Left lung (tissue), 10 donors: ENCODE measurements around the gene ASTN2. TPM values are rescaled to one million over a fixed set of nuclear protein-coding genes. Genes with fewer than 3 reads are reported as not detected.
"Not testable (repeated sequence)": the region's sequence is repeated elsewhere in the genome, so short reads cannot be mapped to it uniquely, and the experiment has no call there.

Experiments used
- ATAC-seq: fragments of 200-7000 bp; cut with Tn5 transposase; one replicate; pipeline ENCODE4 v1.9.1; 2020; ENCODE audit warnings: moderate library complexity
- DNase-seq, 4 donors: peaks; one replicate each; pipeline ENCODE4 v3.0.0-alpha.2; 2013 to 2020
- H3K27ac ChIP-seq, 2 donors: fragments of 200-600 bp; sonication (generic) in 1 of 2; one replicate each; pipeline versions ENCODE4 v1.5.0 to v1.8.0; 2020 to 2021
- H3K27me3 ChIP-seq, 2 donors: fragments of 200-600 bp; sonication (generic) in 1 of 2; one replicate each; pipeline versions ENCODE4 v1.5.0 to v1.8.0; 2020 to 2021
- H3K36me3 ChIP-seq, 2 donors: fragments of 200-600 bp; sonication (generic) in 1 of 2; one replicate each; pipeline versions ENCODE4 v1.5.0 to v1.8.0; 2020 to 2021
- H3K4me1 ChIP-seq, 2 donors: fragments of 200-600 bp; one replicate each; pipeline ENCODE4 v1.8.0; 2021
- H3K4me3 ChIP-seq, 2 donors: fragments of 200-600 bp; sonication (generic) in 1 of 2; one replicate each; pipeline versions ENCODE4 v1.5.0 to v1.8.0; 2020 to 2021; ENCODE audit warnings: mild to moderate bottlenecking in 1 of 2
- H3K9me3 ChIP-seq, 2 donors: fragments of 200-600 bp; sonication (generic) in 1 of 2; one replicate each; pipeline versions ENCODE4 v1.5.0 to v1.8.0; 2020 to 2021
- intact Hi-C, 2 donors: fragments of 100-400 bp; cut with DNase I; formaldehyde crosslinking; loops; one replicate each; pipeline versions ENCODE4 v1.11.2 to v1.14.2; 2022
- polyA plus RNA-seq, 6 donors: library from polyadenylated mRNA; unstranded; fragments of 120-200 nt; gene quantifications; one replicate each; pipeline ENCODE4 v1.2.1, GENCODE V29; 2013; ENCODE audit not compliant: insufficient read length in 6 of 6
- total RNA-seq, 2 donors: library from RNA; stranded (reverse); fragmentation: NEBNext Ultra II Directional; extraction: Animal tissue kit (Norgen Biotek cat#: 25700); gene quantifications; one replicate each; pipeline ENCODE4 v1.2.1, GENCODE V29; 2021
- TF ChIP-seq, protein P1 (sequence below), 2 donors: fragments of 200-600 bp; sonication (generic) in 1 of 2; IDR thresholded peaks; one replicate each; pipeline versions ENCODE4 v1.5.0 to v1.8.0; 2021; ENCODE audit warnings: antibody characterized with exemption in 2 of 2
- donor health status: DM: no; HTN: yes; CAD: no.
- donor health status: DM: no; HTN: no; CAD: no.

ASTN2 gene
- total and polyA plus RNA-seq, 8 donors = 3.1 to 5.5 (median 4.5) TPM

GRCh38 chr9:116843863-116844620 is 570.8 kb downstream of the ASTN2 start:
- intact Hi-C loops = no loop called here
- Histone ChIP-seq H3K4me3 (no peak overlapping the region), H3K27me3 (no peaks in the 10 kb centered on the region), H3K9me3 (peaks cover 0 to 2% of the 10 kb centered on the region in 2 donors), H3K36me3 (no peaks in the 10 kb centered on the region), H3K4me1 (no peaks in the 10 kb centered on the region), H3K27ac (no peak overlapping the region)
- TF ChIP-seq, protein P1, sequence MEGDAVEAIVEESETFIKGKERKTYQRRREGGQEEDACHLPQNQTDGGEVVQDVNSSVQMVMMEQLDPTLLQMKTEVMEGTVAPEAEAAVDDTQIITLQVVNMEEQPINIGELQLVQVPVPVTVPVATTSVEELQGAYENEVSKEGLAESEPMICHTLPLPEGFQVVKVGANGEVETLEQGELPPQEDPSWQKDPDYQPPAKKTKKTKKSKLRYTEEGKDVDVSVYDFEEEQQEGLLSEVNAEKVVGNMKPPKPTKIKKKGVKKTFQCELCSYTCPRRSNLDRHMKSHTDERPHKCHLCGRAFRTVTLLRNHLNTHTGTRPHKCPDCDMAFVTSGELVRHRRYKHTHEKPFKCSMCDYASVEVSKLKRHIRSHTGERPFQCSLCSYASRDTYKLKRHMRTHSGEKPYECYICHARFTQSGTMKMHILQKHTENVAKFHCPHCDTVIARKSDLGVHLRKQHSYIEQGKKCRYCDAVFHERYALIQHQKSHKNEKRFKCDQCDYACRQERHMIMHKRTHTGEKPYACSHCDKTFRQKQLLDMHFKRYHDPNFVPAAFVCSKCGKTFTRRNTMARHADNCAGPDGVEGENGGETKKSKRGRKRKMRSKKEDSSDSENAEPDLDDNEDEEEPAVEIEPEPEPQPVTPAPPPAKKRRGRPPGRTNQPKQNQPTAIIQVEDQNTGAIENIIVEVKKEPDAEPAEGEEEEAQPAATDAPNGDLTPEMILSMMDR (IDR thresholded peaks at IDR 0.05) = no peak
- DNase-seq = no peak
- no peak for ATAC-seq

GRCh38 chr9:116842658-116843057 is 572.2 kb downstream of the ASTN2 start:
- Histone ChIP-seq H3K36me3 (no peaks in the 10 kb centered on the region), H3K27me3 (no peaks in the 10 kb centered on the region), H3K4me1 (no peaks in the 10 kb centered on the region), H3K4me3 (no peak overlapping the region), H3K27ac (no peak overlapping the region), H3K9me3 (peaks cover 0 to 2% of the 10 kb centered on the region in 2 donors)
- intact Hi-C loops = no loop called here
- DNase-seq (no peak), ATAC-seq (no peak)
- TF ChIP-seq, protein P1 (IDR thresholded peaks at IDR 0.05) = no peak

GRCh38 chr9:116838468-116838867 is 576.4 kb downstream of the ASTN2 start:
- H3K4me1 ChIP-seq, ATAC-seq, H3K27me3 ChIP-seq, H3K9me3 ChIP-seq, H3K27ac ChIP-seq, H3K4me3 ChIP-seq, DNase-seq, intact Hi-C loops, H3K36me3 ChIP-seq: not testable (repeated sequence)

GRCh38 chr9:116837018-116837989 is 577.6 kb downstream of the ASTN2 start:
- ATAC-seq = peak; percentile 44
- Histone ChIP-seq H3K27me3 (no peaks in the 10 kb centered on the region), H3K27ac (no peak overlapping the region), H3K9me3 (peaks cover 0 to 2% of the 10 kb centered on the region in 2 donors), H3K4me1 (no peaks in the 10 kb centered on the region), H3K36me3 (no peaks in the 10 kb centered on the region), H3K4me3 (no peak overlapping the region)
- TF ChIP-seq, protein P1 (IDR thresholded peaks at IDR 0.05) = no peak
- intact Hi-C loops = no loop called here
- DNase-seq = no peak

GRCh38 chr9:116830321-116830720 is 584.5 kb downstream of the ASTN2 start:
- ATAC-seq, H3K9me3 ChIP-seq, intact Hi-C loops, H3K4me1 ChIP-seq, H3K27me3 ChIP-seq, H3K27ac ChIP-seq, H3K36me3 ChIP-seq, DNase-seq, H3K4me3 ChIP-seq: not testable (repeated sequence)

DNA sequence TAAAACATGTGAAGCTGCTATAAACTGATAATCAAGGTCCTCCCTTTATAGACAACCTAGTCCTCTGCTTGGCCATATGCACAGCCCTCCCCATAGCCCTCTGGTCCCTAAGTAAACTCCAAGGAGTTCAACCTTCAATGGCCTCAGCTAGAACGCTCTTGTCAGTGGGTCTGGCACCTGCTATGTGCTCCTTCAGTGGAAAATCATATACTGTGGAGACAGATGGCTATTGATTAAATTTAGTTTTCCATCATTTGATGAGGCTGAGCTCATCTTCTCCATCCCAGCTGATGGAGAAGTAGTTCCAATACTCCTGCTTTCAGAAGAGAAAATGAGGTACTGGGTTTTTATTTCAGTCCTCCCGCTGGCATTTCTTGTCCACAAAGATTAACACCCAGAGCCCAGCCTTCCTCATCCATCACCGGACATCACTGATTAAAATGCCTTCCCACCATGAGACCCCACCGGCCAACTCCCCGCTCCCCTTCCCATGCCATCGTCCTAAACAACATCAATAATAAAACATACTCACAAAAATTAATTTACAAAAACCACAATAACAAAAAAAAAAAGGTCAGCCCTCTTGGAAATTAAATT is 593.1 kb downstream of the ASTN2 start:
- no peak for DNase-seq
- no peaks in the 10 kb centered on the region for H3K36me3 ChIP-seq
- no peak overlapping the region for H3K27ac ChIP-seq
- TF ChIP-seq, protein P1 (IDR thresholded peaks at IDR 0.05) = no peak
- no peaks in the 10 kb centered on the region for H3K27me3 ChIP-seq
- H3K4me1 ChIP-seq = no peaks in the 10 kb centered on the region
- no peak overlapping the region for H3K4me3 ChIP-seq
- intact Hi-C loops = no loop called here
- ATAC-seq = no peak
- H3K9me3 ChIP-seq = no peaks in the 10 kb centered on the region
